ENCODE measurements around the gene PPIF.

Gene PPIF

GRCh38 chr10:79382491-79382941 is 35.2 kb downstream of the PPIF start:
- DNase-seq (ENCODE audit: low spot score) = no peak
- in situ Hi-C loops (cut with MboI; ENCODE audit: low pct_unique_long_range_greater_than_20kb, low sequenced_read_pairs, unreplicated experiment) = no loop called here
- TF ChIP-seq CTCF (IDR thresholded peaks at IDR 0.05; ENCODE audit: extremely low read depth, insufficient read depth, missing control alignments) = no peak

- in situ Hi-C loops (cut with MboI; ENCODE audit: low pct_unique_long_range_greater_than_20kb, low sequenced_read_pairs, unreplicated experiment) = no loop called here
- TF ChIP-seq CTCF (IDR thresholded peaks at IDR 0.05; ENCODE audit: extremely low read depth, insufficient read depth, missing control alignments) = no peak
- DNase-seq (ENCODE audit: low spot score) = no peak
Observed at GRCh38 chr10:79383974-79384606, 36.8 kb downstream of the PPIF start.

- DNase-seq (ENCODE audit: low spot score) = no peak
- in situ Hi-C loops (cut with MboI; ENCODE audit: low pct_unique_long_range_greater_than_20kb, low sequenced_read_pairs, unreplicated experiment) = no loop called here
- no peak for TF ChIP-seq CTCF (IDR thresholded peaks at IDR 0.05; ENCODE audit: extremely low read depth, insufficient read depth, missing control alignments)
Observed at GRCh38 chr10:79384773-79385391, 37.6 kb downstream of the PPIF start.

- in situ Hi-C loops (cut with MboI; ENCODE audit: low pct_unique_long_range_greater_than_20kb, low sequenced_read_pairs, unreplicated experiment) = no loop called here
- TF ChIP-seq CTCF (IDR thresholded peaks at IDR 0.05; ENCODE audit: extremely low read depth, insufficient read depth, missing control alignments) = no peak
- DNase-seq (ENCODE audit: low spot score) = no peak
Observed at GRCh38 chr10:79385392-79385795, 38.1 kb downstream of the PPIF start.

GRCh38 chr10:79385804-79386531 is 38.7 kb downstream of the PPIF start:
- no peak for TF ChIP-seq CTCF (IDR thresholded peaks at IDR 0.05; ENCODE audit: extremely low read depth, insufficient read depth, missing control alignments)
- no peak for DNase-seq (ENCODE audit: low spot score)
- in situ Hi-C loops (cut with MboI; ENCODE audit: low pct_unique_long_range_greater_than_20kb, low sequenced_read_pairs, unreplicated experiment) = no loop called here

- DNase-seq (ENCODE audit: low spot score) = no peak
- TF ChIP-seq CTCF (IDR thresholded peaks at IDR 0.05; ENCODE audit: extremely low read depth, insufficient read depth, missing control alignments) = no peak
Observed at GRCh38 chr10:79386637-79387465, 39.6 kb downstream of the PPIF start.

More at GRCh38 chr10:79386637-79387465, 39.6 kb downstream of the PPIF start:
- in situ Hi-C loops (cut with MboI; ENCODE audit: low pct_unique_long_range_greater_than_20kb, low sequenced_read_pairs, unreplicated experiment) = no loop called here
